H9 (cell line): Measurements from ENCODE around the gene HIF1A. TPM values are rescaled to one million over a fixed set of nuclear protein-coding genes. Genes with fewer than 3 reads are reported as not detected.

Experiments used
- DNase-seq: peaks from one replicate; pipeline ENCODE4 v3.0.0-alpha.2; 2017
- H2AFZ ChIP-seq: one replicate; pipeline ENCODE4 v1.6.1; 2013; ENCODE audit warnings: mild to moderate bottlenecking, low read length, control low read depth, moderate library complexity
- H2AK5ac ChIP-seq: 2 replicates; pipeline ENCODE4 v1.6.1; 2013; ENCODE audit warnings: low read length, control low read depth, mixed read lengths; ENCODE audit not compliant: insufficient read length
- H2BK120ac ChIP-seq: one replicate; pipeline ENCODE4 v1.6.1; 2013; ENCODE audit warnings: low read depth, mild to moderate bottlenecking, low read length, control low read depth, inconsistent platforms; ENCODE audit not compliant: poor library complexity, severe bottlenecking
- H2BK12ac ChIP-seq: 2 replicates; pipeline ENCODE4 v1.6.1; 2013; ENCODE audit warnings: low read length, control low read depth, mixed read lengths, low read depth; ENCODE audit not compliant: insufficient read length
- H2BK15ac ChIP-seq: 2 replicates; pipeline ENCODE4 v1.6.1; 2013; ENCODE audit warnings: low read depth, low read length, control low read depth
- H2BK20ac ChIP-seq: one replicate; pipeline ENCODE4 v1.6.1; 2013; ENCODE audit warnings: low read depth, mild to moderate bottlenecking, low read length, control low read depth, inconsistent platforms; ENCODE audit not compliant: poor library complexity, severe bottlenecking
- H2BK5ac ChIP-seq: 2 replicates; pipeline ENCODE4 v1.6.1; 2013; ENCODE audit warnings: low read length, control low read depth, mixed read lengths; ENCODE audit not compliant: insufficient read length
- H3K14ac ChIP-seq: 2 replicates; pipeline ENCODE4 v1.6.1; 2013; ENCODE audit warnings: low read length, control low read depth; ENCODE audit not compliant: insufficient read depth
- H3K18ac ChIP-seq: 2 replicates; pipeline ENCODE4 v1.6.1; 2013; ENCODE audit warnings: low read depth, mild to moderate bottlenecking, mixed read lengths, low read length, control low read depth; ENCODE audit not compliant: insufficient read length
- H3K23ac ChIP-seq: 2 replicates; pipeline ENCODE4 v1.6.1; 2013; ENCODE audit warnings: low read length, control low read depth, mixed read lengths, low read depth; ENCODE audit not compliant: insufficient read length
- H3K23me2 ChIP-seq: 2 replicates; pipeline ENCODE4 v1.6.1; 2013; ENCODE audit warnings: low read depth, mild to moderate bottlenecking, mixed read lengths, low read length, control low read depth; ENCODE audit not compliant: insufficient read length, poor library complexity, severe bottlenecking
- H3K27ac ChIP-seq: 2 replicates; pipeline ENCODE4 v1.5.1; 2013; ENCODE audit warnings: low read length, control low read depth, mixed read lengths, low read depth; ENCODE audit not compliant: insufficient read length
- H3K27me3 ChIP-seq: 2 replicates; pipeline ENCODE4 v1.6.1; 2013; ENCODE audit warnings: low read length, control low read depth, inconsistent platforms; ENCODE audit not compliant: insufficient read depth
- H3K4ac ChIP-seq: 2 replicates; pipeline ENCODE4 v1.6.1; 2013; ENCODE audit warnings: low read depth, mild to moderate bottlenecking, control low read depth, inconsistent platforms, low read length, moderate library complexity
- H3K4me1 ChIP-seq: 2 replicates; pipeline ENCODE4 v1.6.1; 2013; ENCODE audit warnings: low read length, control low read depth, inconsistent platforms; ENCODE audit not compliant: insufficient read depth
- H3K4me2 ChIP-seq: 2 replicates; pipeline ENCODE4 v1.6.1; 2013; ENCODE audit warnings: low read length, control low read depth, mixed read lengths; ENCODE audit not compliant: insufficient read length, insufficient read depth
- H3K56ac ChIP-seq: 2 replicates; pipeline ENCODE4 v1.6.1; 2013; ENCODE audit warnings: low read depth, mild to moderate bottlenecking, mixed read lengths, low read length, control low read depth; ENCODE audit not compliant: insufficient read length
- H3K79me1 ChIP-seq: 2 replicates; pipeline ENCODE4 v1.6.1; 2013; ENCODE audit warnings: low read depth, mild to moderate bottlenecking, moderate library complexity, low read length, control low read depth, inconsistent platforms; ENCODE audit not compliant: insufficient read depth, poor library complexity, severe bottlenecking
- H3K79me2 ChIP-seq: 2 replicates; pipeline ENCODE4 v1.6.1; 2013; ENCODE audit warnings: low read length, control low read depth, inconsistent platforms; ENCODE audit not compliant: insufficient read depth
- H3K9ac ChIP-seq: 2 replicates; pipeline ENCODE4 v1.6.1; 2013; ENCODE audit warnings: low read length, control low read depth, mixed read lengths; ENCODE audit not compliant: insufficient read length; ENCODE audit errors: extremely low read depth
- H3K9me3 ChIP-seq: one replicate; pipeline ENCODE4 v1.6.1; 2013; ENCODE audit warnings: low read depth, low read length, inconsistent platforms; ENCODE audit not compliant: control insufficient read depth
- H3T11ph ChIP-seq: one replicate; pipeline ENCODE4 v1.6.1; 2013; ENCODE audit warnings: mild to moderate bottlenecking, low read length, control low read depth, inconsistent platforms
- H4K20me1 ChIP-seq: one replicate; pipeline ENCODE4 v1.6.1; 2013; ENCODE audit not compliant: control insufficient read depth, insufficient read length, insufficient read depth
- H4K5ac ChIP-seq: 2 replicates; pipeline ENCODE4 v1.6.1; 2013; ENCODE audit warnings: low read depth, mild to moderate bottlenecking, mixed read lengths, low read length, control low read depth; ENCODE audit not compliant: insufficient read length
- H4K8ac ChIP-seq: replicated peaks from 2 replicates; pipeline ENCODE4 v1.6.1; 2013; ENCODE audit warnings: low read length, control low read depth, mixed read lengths, low read depth; ENCODE audit not compliant: insufficient read length
- H4K91ac ChIP-seq: 2 replicates; pipeline ENCODE4 v1.6.1; 2013; ENCODE audit warnings: low read depth, mild to moderate bottlenecking, moderate library complexity, mixed read lengths, low read length, control low read depth; ENCODE audit not compliant: insufficient read length
- H3K27ac Mint-ChIP-seq, 3 experiments: 2 replicates in 2 of 3; 3 replicates in 1 of 3; pipeline ENCODE4 v1.8.0; 2020 to 2021; ENCODE audit warnings: mixed read lengths in 3 of 3, mild to moderate bottlenecking in 1 of 3, moderate library complexity in 1 of 3
- H3K27me3 Mint-ChIP-seq: 2 replicates; pipeline ENCODE4 v1.8.0; 2021; ENCODE audit warnings: low read depth, mild to moderate bottlenecking, moderate library complexity, mixed read lengths
- H3K36me3 Mint-ChIP-seq, 3 experiments: 2 replicates in 2 of 3; 3 replicates in 1 of 3; pipeline ENCODE4 v1.8.0; 2020 to 2021; ENCODE audit warnings: low read depth in 3 of 3, mixed read lengths in 3 of 3; ENCODE audit not compliant: insufficient read depth in 1 of 3
- H3K4me1 Mint-ChIP-seq, 2 experiments: 2 replicates each; pipeline ENCODE4 v1.8.0; 2020; ENCODE audit warnings: mixed read lengths in 2 of 2
- H3K4me3 Mint-ChIP-seq, 2 experiments: 2 replicates in 1 of 2; 3 replicates in 1 of 2; pipeline ENCODE4 v1.8.0; 2020 to 2021; ENCODE audit warnings: mild to moderate bottlenecking in 2 of 2, mixed read lengths in 2 of 2, moderate library complexity in 1 of 2
- H3K9me3 Mint-ChIP-seq, 2 experiments: 2 replicates in 1 of 2; 3 replicates in 1 of 2; pipeline ENCODE4 v1.8.0; 2020; ENCODE audit warnings: mild to moderate bottlenecking in 2 of 2, mixed read lengths in 2 of 2, moderate library complexity in 1 of 2
- WGBS: extraction: QIAGEN DNeasy Blood & Tissue Kit; methylation state at CpG from one replicate; pipeline ENCODE4 v1.1.7; 2013; ENCODE audit warnings: missing lambda C conversion rate, low lambda C conversion rate, mixed read lengths; ENCODE audit not compliant: insufficient read length; ENCODE audit errors: extremely low coverage; 5-methylcytosine and 5-hydroxymethylcytosine counted together
- total RNA-seq: library from RNA; stranded (reverse); gene quantifications from 2 replicates; pipeline ENCODE4 v1.2.1, GENCODE V29; 2021
- TF ChIP-seq, protein P1 (sequence below): fragments of 200-600 bp; sonication (generic); conservative IDR thresholded peaks from 3 replicates; pipeline ENCODE4 v1.8.0; 2021; ENCODE audit warnings: antibody characterized with exemption, mild to moderate bottlenecking

HIF1A gene
- total RNA-seq, 1 experiment from 2014 or later = 154 TPM

DNA sequence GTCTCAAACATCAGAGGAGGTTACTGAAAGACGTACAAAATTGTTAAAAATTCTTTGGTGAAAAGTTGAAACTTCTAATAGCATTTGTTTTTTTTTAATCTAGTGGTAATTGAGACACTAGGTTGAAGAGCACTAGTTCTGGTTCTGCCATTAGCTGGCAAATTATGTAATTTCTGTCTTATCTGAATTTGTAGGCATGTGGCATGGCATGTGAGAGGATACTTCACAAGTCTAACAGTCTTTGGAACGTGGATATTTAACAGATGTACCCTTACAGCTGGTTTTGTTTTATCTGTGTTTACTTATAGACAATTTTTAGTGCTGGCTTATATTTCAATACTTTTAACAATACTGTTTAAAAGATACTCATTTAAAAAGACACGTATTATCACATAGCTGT is 72.9 kb downstream of the HIF1A start:
- Histone ChIP-seq H3K79me2 (peaks cover 6% of the 10 kb centered on the region; the same call in 1 of the 2 replicates), H3K9me3 (no peaks in the 10 kb centered on the region)

More for the DNA sequence above, 72.9 kb downstream of the HIF1A start:
- Histone ChIP-seq H3T11ph (no peak overlapping the region), H3K4me1 (0 out of 2 replicates have a peak, but pooled peaks cover 2% of the 10 kb centered on the region), H2BK12ac (no peak overlapping the region), H3K4me2 (no peak overlapping the region), H3K23me2 (peaks cover 3% of the 10 kb centered on the region), H3K79me1 (peaks cover 2% of the 10 kb centered on the region), H2BK15ac (no peak overlapping the region), H3K9ac (no peak overlapping the region), H3K56ac (no peak overlapping the region), H4K8ac (no peak overlapping the region), H3K14ac (no peak overlapping the region), H2BK120ac (no peak overlapping the region), H2AFZ (no peak overlapping the region), H4K5ac (no peak overlapping the region), H2BK5ac (no peak overlapping the region), H2BK20ac (no peak overlapping the region), H3K27ac (no peak overlapping the region), H3K23ac (no peak overlapping the region), H3K4ac (no peak overlapping the region), H3K27me3 (no peaks in the 10 kb centered on the region), H3K18ac (no peak overlapping the region), H2AK5ac (no peak overlapping the region), H4K20me1 (no peaks in the 10 kb centered on the region), H4K91ac (no peak overlapping the region)
- DNase-seq = no peak
- Mint-ChIP-seq H3K4me1 (peaks cover 27% of the 10 kb centered on the region in 2 experiments), H3K4me3 (no peak overlapping the region), H3K36me3 (peaks cover 26 to 58% (median 57%) of the 10 kb centered on the region in 3 experiments; a peak in 6 of 7 replicates), H3K9me3 (no peaks in the 10 kb centered on the region), H3K27me3 (no peaks in the 10 kb centered on the region), H3K27ac (no peak overlapping the region)
- TF ChIP-seq, protein P1, sequence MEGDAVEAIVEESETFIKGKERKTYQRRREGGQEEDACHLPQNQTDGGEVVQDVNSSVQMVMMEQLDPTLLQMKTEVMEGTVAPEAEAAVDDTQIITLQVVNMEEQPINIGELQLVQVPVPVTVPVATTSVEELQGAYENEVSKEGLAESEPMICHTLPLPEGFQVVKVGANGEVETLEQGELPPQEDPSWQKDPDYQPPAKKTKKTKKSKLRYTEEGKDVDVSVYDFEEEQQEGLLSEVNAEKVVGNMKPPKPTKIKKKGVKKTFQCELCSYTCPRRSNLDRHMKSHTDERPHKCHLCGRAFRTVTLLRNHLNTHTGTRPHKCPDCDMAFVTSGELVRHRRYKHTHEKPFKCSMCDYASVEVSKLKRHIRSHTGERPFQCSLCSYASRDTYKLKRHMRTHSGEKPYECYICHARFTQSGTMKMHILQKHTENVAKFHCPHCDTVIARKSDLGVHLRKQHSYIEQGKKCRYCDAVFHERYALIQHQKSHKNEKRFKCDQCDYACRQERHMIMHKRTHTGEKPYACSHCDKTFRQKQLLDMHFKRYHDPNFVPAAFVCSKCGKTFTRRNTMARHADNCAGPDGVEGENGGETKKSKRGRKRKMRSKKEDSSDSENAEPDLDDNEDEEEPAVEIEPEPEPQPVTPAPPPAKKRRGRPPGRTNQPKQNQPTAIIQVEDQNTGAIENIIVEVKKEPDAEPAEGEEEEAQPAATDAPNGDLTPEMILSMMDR = no peak
- WGBS = no CpG with 5 or more reads among the region's 3 CpGs
